HFF-Myc (cell line): ENCODE data around the gene RIN3.

Source experiments
- DNase-seq: peaks from one replicate; pipeline ENCODE4 v3.0.0-alpha.2; 2011; ENCODE audit warnings: low read depth; ENCODE audit errors: extremely low read depth
- H3K4me3 ChIP-seq: replicated peaks from 2 replicates; pipeline ENCODE4 v1.5.1; 2011; ENCODE audit warnings: low read depth, mild to moderate bottlenecking, control low read depth, low read length
- CTCF ChIP-seq: IDR thresholded peaks from 2 replicates; pipeline ENCODE4 v1.5.1; 2012; ENCODE audit warnings: mild to moderate bottlenecking, low read depth, low read length, control low read depth; ENCODE audit errors: missing control alignments

The RIN3 gene

GRCh38 chr14:92651106-92651757 is 137.7 kb downstream of the RIN3 start:
- H3K4me3 ChIP-seq = no peak overlapping the region
- TF ChIP-seq CTCF = no peak
- DNase-seq = no peak

DNA sequence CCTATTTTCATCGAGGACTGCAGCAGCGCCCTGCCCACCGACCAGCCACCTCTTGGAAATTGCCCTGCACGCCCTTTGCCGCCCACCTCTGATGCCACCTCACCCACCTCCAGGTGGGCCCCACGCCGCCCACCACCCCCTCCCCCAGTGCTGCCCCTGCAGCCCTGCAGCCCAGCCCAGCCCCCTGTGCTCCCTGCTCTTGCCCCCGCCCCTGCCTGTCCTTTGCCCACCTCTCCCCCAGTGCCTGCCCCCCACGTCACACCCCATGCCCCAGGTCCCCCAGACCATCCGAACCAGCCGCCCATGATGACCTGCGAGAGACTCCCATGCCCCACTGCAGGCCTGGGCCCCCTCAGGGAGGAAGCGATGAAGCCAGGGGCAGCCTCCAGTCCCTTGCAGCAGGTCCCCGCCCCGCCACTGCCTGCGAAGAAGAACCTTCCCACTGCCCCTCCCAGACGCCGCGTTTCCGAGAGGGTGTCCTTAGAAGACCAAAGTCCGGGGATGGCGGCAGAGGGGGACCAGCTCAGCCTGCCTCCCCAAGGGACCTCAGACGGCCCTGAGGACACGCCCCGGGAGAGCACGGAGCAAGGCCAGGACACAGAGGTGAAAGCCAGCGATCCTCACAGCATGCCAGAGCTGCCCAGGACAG is 138.3 kb downstream of the RIN3 start:
- no peak for DNase-seq
- no peak overlapping the region for H3K4me3 ChIP-seq
- no peak for TF ChIP-seq CTCF

GRCh38 chr14:92652413-92653151 is 139.0 kb downstream of the RIN3 start:
- no peak for DNase-seq
- H3K4me3 ChIP-seq = no peak overlapping the region

DNA sequence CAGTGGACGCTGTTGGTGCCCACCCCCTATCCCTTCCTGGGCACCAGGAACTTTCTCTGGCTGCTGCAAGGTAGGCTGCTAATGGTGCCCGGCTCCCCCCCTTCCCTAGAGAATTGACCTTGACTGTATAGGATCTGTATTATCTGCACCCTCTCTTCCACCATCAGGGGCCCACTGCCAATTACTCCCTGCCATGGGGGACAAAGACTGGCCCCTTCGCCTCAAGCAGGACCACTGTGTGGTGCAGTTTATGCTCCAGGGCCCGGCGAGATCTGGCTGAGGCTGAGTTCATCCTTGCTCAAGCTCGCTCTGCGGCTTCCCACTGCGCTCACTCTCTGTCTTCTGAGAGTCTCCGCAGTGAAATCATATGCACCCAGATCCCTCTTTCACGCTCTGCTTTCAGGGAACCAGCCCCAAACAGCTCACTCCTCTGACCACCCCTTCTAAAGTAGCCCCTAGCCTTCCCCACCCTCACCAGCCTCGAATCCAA is 139.6 kb downstream of the RIN3 start:
- TF ChIP-seq CTCF = no peak
- no peak for DNase-seq
- no peak overlapping the region for H3K4me3 ChIP-seq

More at GRCh38 chr14:92652413-92653151, 139.0 kb downstream of the RIN3 start:
- TF ChIP-seq CTCF = no peak

GRCh38 chr14:92654239-92654901 is 140.8 kb downstream of the RIN3 start:
- no peak for TF ChIP-seq CTCF
- DNase-seq = no peak
- no peak overlapping the region for H3K4me3 ChIP-seq

DNA sequence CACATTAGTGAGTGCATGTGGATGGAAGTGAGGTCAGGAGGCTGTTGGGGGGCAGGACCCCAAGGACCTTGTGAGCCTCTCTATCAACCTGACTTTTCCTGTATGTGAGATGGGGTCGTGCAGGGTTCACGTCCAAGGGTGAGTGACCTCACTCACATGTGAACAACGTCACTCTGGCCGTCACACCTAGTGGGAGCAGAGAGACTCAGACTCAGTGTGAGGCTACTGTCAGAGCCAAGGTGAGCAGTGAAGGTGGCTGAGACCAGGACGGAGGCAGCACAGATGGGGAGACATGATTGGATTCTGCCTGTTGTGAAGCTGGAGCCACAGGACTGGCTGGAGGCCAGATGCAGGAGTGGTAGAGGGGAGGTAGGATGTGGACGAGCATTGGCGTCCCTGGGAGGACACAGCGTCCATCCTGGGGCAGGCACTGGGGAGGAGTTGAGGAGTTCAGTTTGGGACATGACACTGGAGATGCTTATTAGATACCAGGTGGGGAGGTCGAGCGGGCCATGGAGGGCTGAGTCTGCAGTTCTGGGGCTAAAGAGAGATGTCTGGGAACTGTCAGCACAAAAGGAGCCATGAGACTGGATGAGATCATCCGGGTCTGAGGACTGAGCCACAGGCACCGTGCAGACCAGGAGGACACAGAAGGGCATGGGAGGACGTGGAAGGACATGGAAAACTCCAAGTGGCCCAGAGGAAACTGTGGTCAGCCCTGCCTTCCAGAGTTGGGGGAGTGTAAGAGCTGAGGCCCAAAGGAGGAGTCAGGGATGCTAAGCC is 142.0 kb downstream of the RIN3 start:
- H3K4me3 ChIP-seq = no peak overlapping the region
- TF ChIP-seq CTCF = no peak
- no peak for DNase-seq
